ENCODE results near the gene UBE2G2. TPM values are rescaled to one million over a fixed set of nuclear protein-coding genes. Genes with fewer than 3 reads are reported as not detected.

The UBE2G2 gene
- total and polyA plus RNA-seq, 7 experiments from 2014 or later = 50.7 to 150 (median 118) TPM

DNA sequence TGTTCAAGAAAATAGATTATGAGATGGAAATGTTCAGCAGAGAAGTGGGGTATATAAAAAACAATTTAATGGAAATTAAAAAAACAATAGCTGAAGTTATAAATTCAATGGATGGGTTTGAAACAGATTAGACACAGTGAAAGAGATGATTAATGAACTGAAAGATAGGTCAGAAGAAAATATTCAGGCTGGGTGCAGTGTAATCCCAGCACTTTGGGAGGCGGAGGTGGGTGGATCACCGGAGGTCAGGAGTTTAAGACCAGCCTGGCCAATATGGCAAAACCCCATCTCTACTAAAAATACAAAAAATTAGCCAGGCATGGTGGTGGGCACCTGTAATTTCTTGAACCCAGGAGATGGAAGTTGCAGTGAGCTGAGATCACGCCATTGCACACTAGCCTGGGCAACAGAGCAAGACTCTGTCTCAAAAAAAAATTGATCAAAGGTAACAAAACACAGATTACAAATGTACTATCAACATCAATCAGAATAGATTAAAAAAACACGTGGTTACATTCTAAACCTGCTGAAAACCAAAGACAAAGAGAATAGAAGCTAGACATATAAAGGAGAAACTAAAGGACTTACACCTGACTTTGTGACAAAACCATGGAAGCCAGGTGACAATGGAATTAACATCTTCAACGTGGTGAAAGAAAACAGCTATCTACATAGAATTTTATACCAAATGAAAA lies 21.0 kb upstream of the UBE2G2 start:
- Histone ChIP-seq H3K4me1 (ENCODE audit: control insufficient read depth in 2 of 2, insufficient read depth in 2 of 2, low read length in 2 of 2) (no peaks in the 10 kb centered on the region), H3K36me3 (ENCODE audit: control insufficient read depth in 2 of 3, insufficient read depth in 3 of 3, low read length in 3 of 3) (peaks cover 0 to 3% (median 0%) of the 10 kb centered on the region in 3 experiments), H3K27ac (ENCODE audit: low read depth, low read length) (no peak overlapping the region), H3K4me3 (ENCODE audit: low read length) (no peak overlapping the region), H3K27me3 (ENCODE audit: control insufficient read depth in 2 of 2, insufficient read depth in 2 of 2, low read length in 2 of 2) (no peaks in the 10 kb centered on the region), H3K9me3 (ENCODE audit: control insufficient read depth in 2 of 3, low read length in 3 of 3) (peaks cover 0 to 13% (median 0%) of the 10 kb centered on the region in 3 experiments)
- CTCF ChIA-PET = interaction anchor here (0.7 kb wide), 2 partner anchors 29 to 30 kb away, joined by 3 read pairs; no protein-coding TSS in a partner anchor
- peaks cover 0 to 15% (median 0%) of the 10 kb centered on the region in 5 donors for H3K27me3 Mint-ChIP-seq
- peak in 1 of 9 donors; percentile 25 for DNase-seq
- peaks cover 5 to 50% (median 26%) of the 10 kb centered on the region in 11 donors for H3K9me3 Mint-ChIP-seq
- intact Hi-C loops (cut with micrococcal nuclease) = loop anchor here in 1 of 2 donors (5.0 kb wide), 1 partner anchor 245 kb away; no protein-coding TSS in a partner anchor
- no peak overlapping the region for H3K4me3 Mint-ChIP-seq
- H3K36me3 Mint-ChIP-seq = peaks cover 0 to 17% (median 9%) of the 10 kb centered on the region in 5 donors
- peaks cover 0 to 6% (median 0%) of the 10 kb centered on the region in 7 donors for H3K4me1 Mint-ChIP-seq
- peak overlapping the region in 1 of 9 donors; percentile 59 for H3K27ac Mint-ChIP-seq
- POLR2A ChIA-PET = interaction anchor here (0.6 to 1.1 kb wide), 4 partner anchors 51 to 284 kb away, joined by 3 read pairs; partner anchors contain the start of gene PTTG1IP
- no peak for ATAC-seq

DNA sequence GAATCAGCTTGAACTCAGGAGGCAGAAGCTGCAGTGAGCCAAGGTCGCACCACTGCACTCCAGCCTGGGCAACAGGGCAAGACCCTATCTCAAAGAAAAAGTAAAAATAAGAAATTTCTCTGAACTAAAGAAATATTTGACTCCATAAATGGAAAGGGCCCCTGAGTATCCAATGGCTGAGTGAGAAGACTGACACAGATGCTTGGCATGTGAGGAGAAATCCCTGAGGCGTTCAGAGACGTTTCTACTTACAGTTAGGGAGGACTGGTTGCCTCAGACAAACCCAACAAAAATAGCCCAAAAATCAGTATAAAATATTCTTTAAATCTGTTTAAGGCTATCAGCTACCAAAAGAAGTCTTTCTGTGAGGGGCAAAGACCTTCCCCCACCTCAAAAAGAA lies 19.2 kb upstream of the UBE2G2 start:
- ChIA-PET CTCF (no interaction called here), POLR2A (interaction anchor here (0.8 to 1.2 kb wide), 2 partner anchors 18 to 88 kb away, joined by 3 to 4 read pairs; no protein-coding TSS in a partner anchor)
- Mint-ChIP-seq H3K36me3 (peaks cover 0 to 19% (median 8%) of the 10 kb centered on the region in 5 donors), H3K4me3 (peak overlapping the region in 1 of 10 donors; percentile 34), H3K27ac (no peak overlapping the region), H3K4me1 (peaks cover 5 to 14% (median 8%) of the 10 kb centered on the region in 7 donors), H3K9me3 (peaks cover 0 to 44% (median 21%) of the 10 kb centered on the region in 11 donors), H3K27me3 (peaks cover 0 to 9% (median 0%) of the 10 kb centered on the region in 5 donors)
- Histone ChIP-seq H3K36me3 (ENCODE audit: control insufficient read depth in 2 of 3, insufficient read depth in 3 of 3, low read length in 3 of 3) (peaks cover 0 to 3% (median 0%) of the 10 kb centered on the region in 3 experiments), H3K27me3 (ENCODE audit: control insufficient read depth in 2 of 2, insufficient read depth in 2 of 2, low read length in 2 of 2) (no peaks in the 10 kb centered on the region), H3K27ac (ENCODE audit: low read depth, low read length) (no peak overlapping the region), H3K4me3 (ENCODE audit: low read length) (no peak overlapping the region), H3K4me1 (ENCODE audit: control insufficient read depth in 2 of 2, insufficient read depth in 2 of 2, low read length in 2 of 2) (no peaks in the 10 kb centered on the region), H3K9me3 (ENCODE audit: control insufficient read depth in 2 of 3, low read length in 3 of 3) (peaks cover 0 to 13% (median 0%) of the 10 kb centered on the region in 3 experiments)
- intact Hi-C loops (cut with micrococcal nuclease) = loop anchor here in 1 of 2 donors (5.0 kb wide), 1 partner anchor 246 kb away; no protein-coding TSS in a partner anchor
- no peak for DNase-seq
- no peak for ATAC-seq

DNA sequence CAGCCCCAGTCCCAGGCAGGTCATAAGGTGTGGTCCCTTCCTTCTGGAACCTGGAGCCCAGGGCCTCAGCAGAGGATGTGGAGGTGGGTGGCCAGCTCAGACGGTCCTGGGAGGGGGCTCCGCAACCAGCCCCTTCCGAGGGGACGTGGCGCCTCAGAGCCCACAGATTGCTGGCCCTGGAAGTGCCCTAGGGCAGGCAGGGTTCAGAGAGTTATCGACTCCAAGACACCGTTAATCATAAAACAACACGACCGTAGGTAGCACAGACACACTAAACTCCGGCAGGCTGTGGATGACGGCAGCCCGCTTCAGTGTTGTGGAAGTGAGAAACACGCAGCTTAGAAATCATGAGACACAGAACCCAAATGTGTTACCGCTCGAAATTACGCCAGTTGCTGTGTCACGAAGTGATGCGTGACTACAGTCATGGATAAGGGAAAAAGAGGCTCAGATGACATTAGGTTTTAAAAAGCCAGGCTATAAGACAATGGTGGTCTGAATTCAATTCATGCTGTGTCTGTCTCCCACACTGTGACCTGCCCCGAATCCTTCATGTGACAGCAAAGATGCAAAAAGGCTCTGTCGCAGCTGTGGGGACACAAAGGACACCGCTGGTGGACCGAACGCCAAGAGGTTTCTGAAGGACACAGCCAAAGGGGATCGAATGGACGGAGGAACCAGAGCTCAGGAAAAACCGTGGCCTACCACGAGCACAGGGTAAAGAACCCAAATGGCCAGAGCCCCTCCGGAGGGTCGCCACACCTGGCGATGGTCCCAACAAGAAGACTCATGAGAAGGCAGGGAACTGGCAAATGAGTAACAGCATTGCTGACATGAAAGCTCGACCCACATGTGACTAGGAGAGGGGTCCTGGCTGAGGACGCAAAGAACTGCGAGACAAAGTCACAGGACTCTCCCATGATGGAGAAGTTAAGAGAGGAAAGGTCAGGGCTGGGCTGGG lies 17.9 kb upstream of the UBE2G2 start:
- Mint-ChIP-seq H3K4me1 (peaks cover 5 to 23% (median 10%) of the 10 kb centered on the region in 7 donors), H3K27me3 (peaks cover 0 to 9% (median 0%) of the 10 kb centered on the region in 5 donors), H3K4me3 (peak overlapping the region; percentile 32 to 85 (median 68)), H3K36me3 (peaks cover 0 to 21% (median 8%) of the 10 kb centered on the region in 5 donors), H3K9me3 (peaks cover 0 to 44% (median 21%) of the 10 kb centered on the region in 11 donors), H3K27ac (peak overlapping the region in 7 of 9 donors; percentile 28 to 80 (median 65))
- Histone ChIP-seq H3K4me3 (ENCODE audit: low read length) (no peak overlapping the region), H3K27ac (ENCODE audit: low read depth, low read length) (no peak overlapping the region), H3K9me3 (ENCODE audit: control insufficient read depth in 2 of 3, low read length in 3 of 3) (peaks cover 0 to 13% (median 0%) of the 10 kb centered on the region in 3 experiments), H3K36me3 (ENCODE audit: control insufficient read depth in 2 of 3, insufficient read depth in 3 of 3, low read length in 3 of 3) (peaks cover 0 to 3% (median 0%) of the 10 kb centered on the region in 3 experiments), H3K27me3 (ENCODE audit: control insufficient read depth in 2 of 2, insufficient read depth in 2 of 2, low read length in 2 of 2) (no peaks in the 10 kb centered on the region), H3K4me1 (ENCODE audit: control insufficient read depth in 2 of 2, insufficient read depth in 2 of 2, low read length in 2 of 2) (no peaks in the 10 kb centered on the region)
- ATAC-seq (no peak), DNase-seq (no peak)
- intact Hi-C loops (cut with micrococcal nuclease) = loop anchor here (5.0 kb wide), 5 partner anchors 93 to 807 kb away; partner anchors contain the start of genes POFUT2 (in 1 of the 2) and TRAPPC10 (in 1 of the 2)
- ChIA-PET CTCF (no interaction called here), POLR2A (interaction anchor here (0.6 to 2.0 kb wide), 12 partner anchors 11 to 1782 kb away, joined by 3 to 8 read pairs (median 4); partner anchors contain the start of genes PTTG1IP and UBE2G2)

DNA sequence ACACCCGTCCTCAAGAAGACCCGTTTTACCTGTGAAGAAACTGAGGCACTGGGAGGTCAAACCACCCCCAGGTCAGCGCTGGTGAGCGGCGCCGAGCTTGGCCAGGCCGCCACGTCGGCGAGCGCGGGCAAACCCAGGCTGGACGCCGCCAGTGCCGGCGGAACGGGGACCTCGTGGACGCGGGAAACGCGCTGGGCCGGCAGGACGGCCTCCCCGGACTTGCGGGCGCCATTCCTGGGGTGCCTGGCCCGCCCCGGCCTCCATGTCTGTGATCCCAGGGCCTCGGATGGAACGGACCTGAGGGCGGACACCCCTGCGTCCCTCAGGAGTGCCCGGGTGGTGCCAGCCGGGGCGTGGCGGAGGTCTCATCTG lies 17.0 kb upstream of the UBE2G2 start:
- Mint-ChIP-seq H3K9me3 (peaks cover 0 to 40% (median 18%) of the 10 kb centered on the region in 11 donors), H3K27me3 (peaks cover 0 to 9% (median 0%) of the 10 kb centered on the region in 5 donors), H3K36me3 (peaks cover 0 to 19% (median 5%) of the 10 kb centered on the region in 5 donors), H3K4me3 (peak overlapping the region in 9 of 10 donors; percentile 32 to 85 (median 67)), H3K4me1 (peaks cover 5 to 23% (median 10%) of the 10 kb centered on the region in 7 donors), H3K27ac (peak overlapping the region in 6 of 9 donors; percentile 28 to 80 (median 64))
- Histone ChIP-seq H3K4me1 (ENCODE audit: control insufficient read depth in 2 of 2, insufficient read depth in 2 of 2, low read length in 2 of 2) (no peaks in the 10 kb centered on the region), H3K4me3 (ENCODE audit: low read length) (peak overlapping the region; percentile 61), H3K36me3 (ENCODE audit: control insufficient read depth in 2 of 3, insufficient read depth in 3 of 3, low read length in 3 of 3) (peaks cover 0 to 9% (median 0%) of the 10 kb centered on the region in 3 experiments), H3K27ac (ENCODE audit: low read depth, low read length) (peak overlapping the region; percentile 96), H3K9me3 (ENCODE audit: control insufficient read depth in 2 of 3, low read length in 3 of 3) (peaks cover 0 to 13% (median 0%) of the 10 kb centered on the region in 3 experiments), H3K27me3 (ENCODE audit: control insufficient read depth in 2 of 2, insufficient read depth in 2 of 2, low read length in 2 of 2) (no peaks in the 10 kb centered on the region)
- intact Hi-C loops (cut with micrococcal nuclease) = loop anchor here in 1 of 2 donors (5.0 kb wide), 4 partner anchors 94 to 806 kb away; partner anchors contain the start of genes POFUT2 and TRAPPC10
- DNase-seq (no peak), ATAC-seq (no peak)
- CTCF ChIA-PET = no interaction called here
- POLR2A ChIA-PET = interaction anchor here (0.6 to 2.0 kb wide), 9 partner anchors 15 to 113 kb away, joined by 3 to 8 read pairs (median 4); partner anchors contain the start of genes PTTG1IP and UBE2G2

DNA sequence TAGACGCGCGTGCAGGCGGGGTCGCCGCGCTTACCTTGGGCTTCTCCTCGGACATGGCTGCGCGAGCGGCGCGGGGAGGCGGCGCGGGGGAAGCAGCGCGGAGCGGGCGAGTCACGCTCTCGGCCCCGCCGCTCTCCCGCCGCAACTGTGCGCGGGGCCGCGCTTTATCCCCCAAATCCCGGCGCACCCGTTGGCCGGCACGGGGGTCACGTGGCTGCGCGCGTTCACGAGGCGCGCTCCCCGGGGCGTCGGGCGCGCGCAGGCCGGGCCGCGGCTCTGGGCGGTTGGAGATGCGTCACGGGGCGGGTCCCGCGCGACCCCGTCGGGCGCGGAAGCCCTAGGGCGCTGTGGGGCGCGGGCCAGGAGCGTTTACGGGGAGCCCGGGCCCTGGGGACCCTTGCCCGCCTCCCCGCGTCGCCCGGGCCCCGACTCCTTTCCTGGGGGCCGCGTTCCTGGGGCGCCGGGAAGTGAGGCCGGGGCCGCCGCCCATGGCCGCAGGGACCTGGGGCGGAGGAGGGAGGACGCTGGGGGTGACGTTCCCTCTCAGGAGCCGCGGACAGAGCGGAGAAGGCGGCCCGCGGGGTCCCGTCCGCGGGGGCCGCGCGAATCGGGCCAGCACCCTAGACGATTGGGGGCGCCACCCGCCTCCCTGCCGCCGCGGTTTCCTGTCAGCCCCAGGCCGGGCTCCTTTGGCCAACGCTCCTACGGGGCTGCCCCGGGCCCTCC lies 16.5 kb upstream of the UBE2G2 start, which contains the start of gene SUMO3:
SUMO3 (minus strand) TSS at position 149 of the 726 bp plus-strand sequence; CDS start at position 55, 94 bp downstream.
- DNase-seq = peak; percentile 78 to 96 (median 92)
- Histone ChIP-seq H3K27me3 (ENCODE audit: control insufficient read depth in 2 of 2, insufficient read depth in 2 of 2, low read length in 2 of 2) (no peaks in the 10 kb centered on the region), H3K4me3 (ENCODE audit: low read length) (peak within 1 kb of the TSS; percentile 68), H3K4me1 (ENCODE audit: control insufficient read depth in 2 of 2, insufficient read depth in 2 of 2, low read length in 2 of 2) (no peaks in the 10 kb centered on the region), H3K36me3 (ENCODE audit: control insufficient read depth in 2 of 3, insufficient read depth in 3 of 3, low read length in 3 of 3) (peaks cover 0 to 14% (median 0%) of the 10 kb centered on the region in 3 experiments), H3K27ac (ENCODE audit: low read depth, low read length) (peak within 1 kb of the TSS; percentile 96), H3K9me3 (ENCODE audit: control insufficient read depth in 2 of 3, low read length in 3 of 3) (peaks cover 0 to 13% (median 0%) of the 10 kb centered on the region in 3 experiments)
- intact Hi-C loops (cut with micrococcal nuclease) = loop anchor here (1.0 to 5.0 kb wide), 11 partner anchors 17 to 806 kb away; partner anchors contain the start of genes PTTG1IP (in 2 of the 2), UBE2G2 (in 2 of the 2), LRRC3 (in 1 of the 2) and POFUT2 (in 1 of the 2)
- ATAC-seq = peak; percentile 83
- Mint-ChIP-seq H3K27me3 (peaks cover 0 to 9% (median 0%) of the 10 kb centered on the region in 5 donors), H3K27ac (peak within 1 kb of the TSS in 7 of 9 donors; percentile 28 to 80 (median 65)), H3K4me3 (peak within 1 kb of the TSS; percentile 50 to 85 (median 70)), H3K36me3 (peaks cover 0 to 16% (median 0%) of the 10 kb centered on the region in 5 donors), H3K4me1 (peaks cover 5 to 27% (median 10%) of the 10 kb centered on the region in 7 donors), H3K9me3 (peaks cover 0 to 35% (median 13%) of the 10 kb centered on the region in 11 donors)
- CTCF ChIA-PET = interaction anchor here (0.6 to 0.7 kb wide), 2 partner anchors 17 to 27 kb away, joined by 3 read pairs; partner anchors contain the start of gene UBE2G2
- POLR2A ChIA-PET = interaction anchor here (0.9 to 1.6 kb wide), 15 partner anchors 9 to 270 kb away, joined by 3 to 7 read pairs (median 4); partner anchors contain the start of genes PTTG1IP and UBE2G2

Measured in naive thymus-derived CD4-positive, alpha-beta T cell (primary cell).